H9 (cell line): Measurements from ENCODE around the gene SPECC1L. TPM values are rescaled to one million over a fixed set of nuclear protein-coding genes. Genes with fewer than 3 reads are reported as not detected.

ENCODE experiments used
- DNase-seq: peaks from one replicate; pipeline ENCODE4 v3.0.0-alpha.2; 2017
- H2AFZ ChIP-seq: one replicate; pipeline ENCODE4 v1.6.1; 2013; ENCODE audit warnings: mild to moderate bottlenecking, low read length, control low read depth, moderate library complexity
- H2AK5ac ChIP-seq: 2 replicates; pipeline ENCODE4 v1.6.1; 2013; ENCODE audit warnings: low read length, control low read depth, mixed read lengths; ENCODE audit not compliant: insufficient read length
- H2BK120ac ChIP-seq: one replicate; pipeline ENCODE4 v1.6.1; 2013; ENCODE audit warnings: low read depth, mild to moderate bottlenecking, low read length, control low read depth, inconsistent platforms; ENCODE audit not compliant: poor library complexity, severe bottlenecking
- H2BK12ac ChIP-seq: 2 replicates; pipeline ENCODE4 v1.6.1; 2013; ENCODE audit warnings: low read length, control low read depth, mixed read lengths, low read depth; ENCODE audit not compliant: insufficient read length
- H2BK15ac ChIP-seq: 2 replicates; pipeline ENCODE4 v1.6.1; 2013; ENCODE audit warnings: low read depth, low read length, control low read depth
- H2BK20ac ChIP-seq: one replicate; pipeline ENCODE4 v1.6.1; 2013; ENCODE audit warnings: low read depth, mild to moderate bottlenecking, low read length, control low read depth, inconsistent platforms; ENCODE audit not compliant: poor library complexity, severe bottlenecking
- H2BK5ac ChIP-seq: 2 replicates; pipeline ENCODE4 v1.6.1; 2013; ENCODE audit warnings: low read length, control low read depth, mixed read lengths; ENCODE audit not compliant: insufficient read length
- H3K14ac ChIP-seq: 2 replicates; pipeline ENCODE4 v1.6.1; 2013; ENCODE audit warnings: low read length, control low read depth; ENCODE audit not compliant: insufficient read depth
- H3K18ac ChIP-seq: 2 replicates; pipeline ENCODE4 v1.6.1; 2013; ENCODE audit warnings: low read depth, mild to moderate bottlenecking, mixed read lengths, low read length, control low read depth; ENCODE audit not compliant: insufficient read length
- H3K23ac ChIP-seq: 2 replicates; pipeline ENCODE4 v1.6.1; 2013; ENCODE audit warnings: low read length, control low read depth, mixed read lengths, low read depth; ENCODE audit not compliant: insufficient read length
- H3K23me2 ChIP-seq: 2 replicates; pipeline ENCODE4 v1.6.1; 2013; ENCODE audit warnings: low read depth, mild to moderate bottlenecking, mixed read lengths, low read length, control low read depth; ENCODE audit not compliant: insufficient read length, poor library complexity, severe bottlenecking
- H3K27ac ChIP-seq: 2 replicates; pipeline ENCODE4 v1.5.1; 2013; ENCODE audit warnings: low read length, control low read depth, mixed read lengths, low read depth; ENCODE audit not compliant: insufficient read length
- H3K27me3 ChIP-seq: 2 replicates; pipeline ENCODE4 v1.6.1; 2013; ENCODE audit warnings: low read length, control low read depth, inconsistent platforms; ENCODE audit not compliant: insufficient read depth
- H3K4ac ChIP-seq: 2 replicates; pipeline ENCODE4 v1.6.1; 2013; ENCODE audit warnings: low read depth, mild to moderate bottlenecking, control low read depth, inconsistent platforms, low read length, moderate library complexity
- H3K4me1 ChIP-seq: 2 replicates; pipeline ENCODE4 v1.6.1; 2013; ENCODE audit warnings: low read length, control low read depth, inconsistent platforms; ENCODE audit not compliant: insufficient read depth
- H3K4me2 ChIP-seq: 2 replicates; pipeline ENCODE4 v1.6.1; 2013; ENCODE audit warnings: low read length, control low read depth, mixed read lengths; ENCODE audit not compliant: insufficient read length, insufficient read depth
- H3K56ac ChIP-seq: 2 replicates; pipeline ENCODE4 v1.6.1; 2013; ENCODE audit warnings: low read depth, mild to moderate bottlenecking, mixed read lengths, low read length, control low read depth; ENCODE audit not compliant: insufficient read length
- H3K79me1 ChIP-seq: 2 replicates; pipeline ENCODE4 v1.6.1; 2013; ENCODE audit warnings: low read depth, mild to moderate bottlenecking, moderate library complexity, low read length, control low read depth, inconsistent platforms; ENCODE audit not compliant: insufficient read depth, poor library complexity, severe bottlenecking
- H3K79me2 ChIP-seq: 2 replicates; pipeline ENCODE4 v1.6.1; 2013; ENCODE audit warnings: low read length, control low read depth, inconsistent platforms; ENCODE audit not compliant: insufficient read depth
- H3K9ac ChIP-seq: 2 replicates; pipeline ENCODE4 v1.6.1; 2013; ENCODE audit warnings: low read length, control low read depth, mixed read lengths; ENCODE audit not compliant: insufficient read length; ENCODE audit errors: extremely low read depth
- H3K9me3 ChIP-seq: one replicate; pipeline ENCODE4 v1.6.1; 2013; ENCODE audit warnings: low read depth, low read length, inconsistent platforms; ENCODE audit not compliant: control insufficient read depth
- H3T11ph ChIP-seq: one replicate; pipeline ENCODE4 v1.6.1; 2013; ENCODE audit warnings: mild to moderate bottlenecking, low read length, control low read depth, inconsistent platforms
- H4K20me1 ChIP-seq: one replicate; pipeline ENCODE4 v1.6.1; 2013; ENCODE audit not compliant: control insufficient read depth, insufficient read length, insufficient read depth
- H4K5ac ChIP-seq: 2 replicates; pipeline ENCODE4 v1.6.1; 2013; ENCODE audit warnings: low read depth, mild to moderate bottlenecking, mixed read lengths, low read length, control low read depth; ENCODE audit not compliant: insufficient read length
- H4K8ac ChIP-seq: replicated peaks from 2 replicates; pipeline ENCODE4 v1.6.1; 2013; ENCODE audit warnings: low read length, control low read depth, mixed read lengths, low read depth; ENCODE audit not compliant: insufficient read length
- H4K91ac ChIP-seq: 2 replicates; pipeline ENCODE4 v1.6.1; 2013; ENCODE audit warnings: low read depth, mild to moderate bottlenecking, moderate library complexity, mixed read lengths, low read length, control low read depth; ENCODE audit not compliant: insufficient read length
- H3K27ac Mint-ChIP-seq, 3 experiments: 2 replicates in 2 of 3; 3 replicates in 1 of 3; pipeline ENCODE4 v1.8.0; 2020 to 2021; ENCODE audit warnings: mixed read lengths in 3 of 3, mild to moderate bottlenecking in 1 of 3, moderate library complexity in 1 of 3
- H3K27me3 Mint-ChIP-seq: 2 replicates; pipeline ENCODE4 v1.8.0; 2021; ENCODE audit warnings: low read depth, mild to moderate bottlenecking, moderate library complexity, mixed read lengths
- H3K36me3 Mint-ChIP-seq, 3 experiments: 2 replicates in 2 of 3; 3 replicates in 1 of 3; pipeline ENCODE4 v1.8.0; 2020 to 2021; ENCODE audit warnings: low read depth in 3 of 3, mixed read lengths in 3 of 3; ENCODE audit not compliant: insufficient read depth in 1 of 3
- H3K4me1 Mint-ChIP-seq, 2 experiments: 2 replicates each; pipeline ENCODE4 v1.8.0; 2020; ENCODE audit warnings: mixed read lengths in 2 of 2
- H3K4me3 Mint-ChIP-seq, 2 experiments: 2 replicates in 1 of 2; 3 replicates in 1 of 2; pipeline ENCODE4 v1.8.0; 2020 to 2021; ENCODE audit warnings: mild to moderate bottlenecking in 2 of 2, mixed read lengths in 2 of 2, moderate library complexity in 1 of 2
- H3K9me3 Mint-ChIP-seq, 2 experiments: 2 replicates in 1 of 2; 3 replicates in 1 of 2; pipeline ENCODE4 v1.8.0; 2020; ENCODE audit warnings: mild to moderate bottlenecking in 2 of 2, mixed read lengths in 2 of 2, moderate library complexity in 1 of 2
- WGBS: extraction: QIAGEN DNeasy Blood & Tissue Kit; methylation state at CpG from one replicate; pipeline ENCODE4 v1.1.7; 2013; ENCODE audit warnings: missing lambda C conversion rate, low lambda C conversion rate, mixed read lengths; ENCODE audit not compliant: insufficient read length; ENCODE audit errors: extremely low coverage; 5-methylcytosine and 5-hydroxymethylcytosine counted together
- total RNA-seq: library from RNA; stranded (reverse); gene quantifications from 2 replicates; pipeline ENCODE4 v1.2.1, GENCODE V29; 2021
- TF ChIP-seq, protein P1 (sequence below): fragments of 200-600 bp; sonication (generic); conservative IDR thresholded peaks from 3 replicates; pipeline ENCODE4 v1.8.0; 2021; ENCODE audit warnings: antibody characterized with exemption, mild to moderate bottlenecking

The SPECC1L gene
- total RNA-seq, 1 experiment from 2014 or later = 57.1 TPM

DNA sequence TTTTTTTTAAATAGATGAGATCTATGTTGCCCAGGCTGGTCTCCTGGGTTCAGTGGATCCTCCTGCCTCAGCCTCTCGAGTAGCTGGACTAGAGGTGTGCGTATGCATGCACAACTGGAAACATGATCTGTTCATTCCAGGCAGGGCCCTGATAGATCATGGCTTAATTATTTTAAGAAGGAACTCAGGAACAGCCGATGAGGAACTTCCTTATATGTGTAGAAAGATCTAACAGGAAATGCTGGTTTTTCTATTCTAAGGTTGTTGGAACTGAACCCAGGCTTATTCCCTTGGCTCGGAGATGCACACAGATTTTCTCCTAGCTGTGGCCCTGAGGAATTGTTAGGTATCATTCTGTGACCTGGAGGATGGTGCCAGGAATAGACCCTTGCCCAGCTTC is 32.4 kb downstream of the SPECC1L start:
- H3K56ac ChIP-seq = no peak overlapping the region
- H3K14ac ChIP-seq = no peak overlapping the region
- H3K23ac ChIP-seq = no peak overlapping the region
- H4K20me1 ChIP-seq = no peaks in the 10 kb centered on the region
- H4K8ac ChIP-seq = no peak overlapping the region
- H4K5ac ChIP-seq = no peak overlapping the region
- no peaks in the 10 kb centered on the region for H3K27me3 ChIP-seq
- no peak for DNase-seq
- H3K79me1 ChIP-seq = peaks cover 5% of the 10 kb centered on the region
- H3K79me2 ChIP-seq = no peaks in the 10 kb centered on the region; the same call in 1 of the 2 replicates
- no peak overlapping the region for H3K27ac Mint-ChIP-seq
- H2BK12ac ChIP-seq = no peak overlapping the region
- H3K36me3 Mint-ChIP-seq = peaks cover 38 to 44% (median 43%) of the 10 kb centered on the region in 3 experiments
- no CpG with 5 or more reads among the region's 4 CpGs for WGBS
- H3K4me1 Mint-ChIP-seq = no peaks in the 10 kb centered on the region
- H2AFZ ChIP-seq = no peak overlapping the region
- no peak overlapping the region for H3K4me3 Mint-ChIP-seq
- no peak overlapping the region for H2BK15ac ChIP-seq
- no peaks in the 10 kb centered on the region; the same call in 1 of the 2 replicates for H3K4me1 ChIP-seq
- no peaks in the 10 kb centered on the region for H3K23me2 ChIP-seq
- TF ChIP-seq, protein P1, sequence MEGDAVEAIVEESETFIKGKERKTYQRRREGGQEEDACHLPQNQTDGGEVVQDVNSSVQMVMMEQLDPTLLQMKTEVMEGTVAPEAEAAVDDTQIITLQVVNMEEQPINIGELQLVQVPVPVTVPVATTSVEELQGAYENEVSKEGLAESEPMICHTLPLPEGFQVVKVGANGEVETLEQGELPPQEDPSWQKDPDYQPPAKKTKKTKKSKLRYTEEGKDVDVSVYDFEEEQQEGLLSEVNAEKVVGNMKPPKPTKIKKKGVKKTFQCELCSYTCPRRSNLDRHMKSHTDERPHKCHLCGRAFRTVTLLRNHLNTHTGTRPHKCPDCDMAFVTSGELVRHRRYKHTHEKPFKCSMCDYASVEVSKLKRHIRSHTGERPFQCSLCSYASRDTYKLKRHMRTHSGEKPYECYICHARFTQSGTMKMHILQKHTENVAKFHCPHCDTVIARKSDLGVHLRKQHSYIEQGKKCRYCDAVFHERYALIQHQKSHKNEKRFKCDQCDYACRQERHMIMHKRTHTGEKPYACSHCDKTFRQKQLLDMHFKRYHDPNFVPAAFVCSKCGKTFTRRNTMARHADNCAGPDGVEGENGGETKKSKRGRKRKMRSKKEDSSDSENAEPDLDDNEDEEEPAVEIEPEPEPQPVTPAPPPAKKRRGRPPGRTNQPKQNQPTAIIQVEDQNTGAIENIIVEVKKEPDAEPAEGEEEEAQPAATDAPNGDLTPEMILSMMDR = no peak
- H2AK5ac ChIP-seq = no peak overlapping the region
- no peak overlapping the region for H3K4me2 ChIP-seq
- no peaks in the 10 kb centered on the region for H3K27me3 Mint-ChIP-seq
- H2BK120ac ChIP-seq = no peak overlapping the region
- H2BK5ac ChIP-seq = no peak overlapping the region
- H3K27ac ChIP-seq = no peak overlapping the region
- H3K9me3 Mint-ChIP-seq = peaks cover 6 to 7% of the 10 kb centered on the region in 2 experiments; a peak in 3 of 5 replicates
- H3K9ac ChIP-seq = no peak overlapping the region
- no peak overlapping the region for H3K18ac ChIP-seq
- H3T11ph ChIP-seq = no peak overlapping the region
- H3K4ac ChIP-seq = no peak overlapping the region
- no peaks in the 10 kb centered on the region for H3K9me3 ChIP-seq
- no peak overlapping the region for H2BK20ac ChIP-seq
- H4K91ac ChIP-seq = no peak overlapping the region
